H9 (cell line): ENCODE results near the gene RAPGEF3. TPM values are rescaled to one million over a fixed set of nuclear protein-coding genes. Genes with fewer than 3 reads are reported as not detected.
A peak's percentile ranks its signal among the peaks of the same experiment; 100 is the strongest.

Source experiments
- DNase-seq: peaks from one replicate; pipeline ENCODE4 v3.0.0-alpha.2; 2017
- H2AFZ ChIP-seq: one replicate; pipeline ENCODE4 v1.6.1; 2013; ENCODE audit warnings: mild to moderate bottlenecking, low read length, control low read depth, moderate library complexity
- H2AK5ac ChIP-seq: 2 replicates; pipeline ENCODE4 v1.6.1; 2013; ENCODE audit warnings: low read length, control low read depth, mixed read lengths; ENCODE audit not compliant: insufficient read length
- H2BK120ac ChIP-seq: one replicate; pipeline ENCODE4 v1.6.1; 2013; ENCODE audit warnings: low read depth, mild to moderate bottlenecking, low read length, control low read depth, inconsistent platforms; ENCODE audit not compliant: poor library complexity, severe bottlenecking
- H2BK12ac ChIP-seq: 2 replicates; pipeline ENCODE4 v1.6.1; 2013; ENCODE audit warnings: low read length, control low read depth, mixed read lengths, low read depth; ENCODE audit not compliant: insufficient read length
- H2BK15ac ChIP-seq: 2 replicates; pipeline ENCODE4 v1.6.1; 2013; ENCODE audit warnings: low read depth, low read length, control low read depth
- H2BK20ac ChIP-seq: one replicate; pipeline ENCODE4 v1.6.1; 2013; ENCODE audit warnings: low read depth, mild to moderate bottlenecking, low read length, control low read depth, inconsistent platforms; ENCODE audit not compliant: poor library complexity, severe bottlenecking
- H2BK5ac ChIP-seq: 2 replicates; pipeline ENCODE4 v1.6.1; 2013; ENCODE audit warnings: low read length, control low read depth, mixed read lengths; ENCODE audit not compliant: insufficient read length
- H3K14ac ChIP-seq: 2 replicates; pipeline ENCODE4 v1.6.1; 2013; ENCODE audit warnings: low read length, control low read depth; ENCODE audit not compliant: insufficient read depth
- H3K18ac ChIP-seq: 2 replicates; pipeline ENCODE4 v1.6.1; 2013; ENCODE audit warnings: low read depth, mild to moderate bottlenecking, mixed read lengths, low read length, control low read depth; ENCODE audit not compliant: insufficient read length
- H3K23ac ChIP-seq: 2 replicates; pipeline ENCODE4 v1.6.1; 2013; ENCODE audit warnings: low read length, control low read depth, mixed read lengths, low read depth; ENCODE audit not compliant: insufficient read length
- H3K23me2 ChIP-seq: 2 replicates; pipeline ENCODE4 v1.6.1; 2013; ENCODE audit warnings: low read depth, mild to moderate bottlenecking, mixed read lengths, low read length, control low read depth; ENCODE audit not compliant: insufficient read length, poor library complexity, severe bottlenecking
- H3K27ac ChIP-seq: 2 replicates; pipeline ENCODE4 v1.5.1; 2013; ENCODE audit warnings: low read length, control low read depth, mixed read lengths, low read depth; ENCODE audit not compliant: insufficient read length
- H3K27me3 ChIP-seq: 2 replicates; pipeline ENCODE4 v1.6.1; 2013; ENCODE audit warnings: low read length, control low read depth, inconsistent platforms; ENCODE audit not compliant: insufficient read depth
- H3K4ac ChIP-seq: 2 replicates; pipeline ENCODE4 v1.6.1; 2013; ENCODE audit warnings: low read depth, mild to moderate bottlenecking, control low read depth, inconsistent platforms, low read length, moderate library complexity
- H3K4me1 ChIP-seq: 2 replicates; pipeline ENCODE4 v1.6.1; 2013; ENCODE audit warnings: low read length, control low read depth, inconsistent platforms; ENCODE audit not compliant: insufficient read depth
- H3K4me2 ChIP-seq: 2 replicates; pipeline ENCODE4 v1.6.1; 2013; ENCODE audit warnings: low read length, control low read depth, mixed read lengths; ENCODE audit not compliant: insufficient read length, insufficient read depth
- H3K56ac ChIP-seq: 2 replicates; pipeline ENCODE4 v1.6.1; 2013; ENCODE audit warnings: low read depth, mild to moderate bottlenecking, mixed read lengths, low read length, control low read depth; ENCODE audit not compliant: insufficient read length
- H3K79me1 ChIP-seq: 2 replicates; pipeline ENCODE4 v1.6.1; 2013; ENCODE audit warnings: low read depth, mild to moderate bottlenecking, moderate library complexity, low read length, control low read depth, inconsistent platforms; ENCODE audit not compliant: insufficient read depth, poor library complexity, severe bottlenecking
- H3K79me2 ChIP-seq: 2 replicates; pipeline ENCODE4 v1.6.1; 2013; ENCODE audit warnings: low read length, control low read depth, inconsistent platforms; ENCODE audit not compliant: insufficient read depth
- H3K9ac ChIP-seq: 2 replicates; pipeline ENCODE4 v1.6.1; 2013; ENCODE audit warnings: low read length, control low read depth, mixed read lengths; ENCODE audit not compliant: insufficient read length; ENCODE audit errors: extremely low read depth
- H3K9me3 ChIP-seq: one replicate; pipeline ENCODE4 v1.6.1; 2013; ENCODE audit warnings: low read depth, low read length, inconsistent platforms; ENCODE audit not compliant: control insufficient read depth
- H3T11ph ChIP-seq: one replicate; pipeline ENCODE4 v1.6.1; 2013; ENCODE audit warnings: mild to moderate bottlenecking, low read length, control low read depth, inconsistent platforms
- H4K20me1 ChIP-seq: one replicate; pipeline ENCODE4 v1.6.1; 2013; ENCODE audit not compliant: control insufficient read depth, insufficient read length, insufficient read depth
- H4K5ac ChIP-seq: 2 replicates; pipeline ENCODE4 v1.6.1; 2013; ENCODE audit warnings: low read depth, mild to moderate bottlenecking, mixed read lengths, low read length, control low read depth; ENCODE audit not compliant: insufficient read length
- H4K8ac ChIP-seq: replicated peaks from 2 replicates; pipeline ENCODE4 v1.6.1; 2013; ENCODE audit warnings: low read length, control low read depth, mixed read lengths, low read depth; ENCODE audit not compliant: insufficient read length
- H4K91ac ChIP-seq: 2 replicates; pipeline ENCODE4 v1.6.1; 2013; ENCODE audit warnings: low read depth, mild to moderate bottlenecking, moderate library complexity, mixed read lengths, low read length, control low read depth; ENCODE audit not compliant: insufficient read length
- H3K27ac Mint-ChIP-seq, 3 experiments: 2 replicates in 2 of 3; 3 replicates in 1 of 3; pipeline ENCODE4 v1.8.0; 2020 to 2021; ENCODE audit warnings: mixed read lengths in 3 of 3, mild to moderate bottlenecking in 1 of 3, moderate library complexity in 1 of 3
- H3K27me3 Mint-ChIP-seq: 2 replicates; pipeline ENCODE4 v1.8.0; 2021; ENCODE audit warnings: low read depth, mild to moderate bottlenecking, moderate library complexity, mixed read lengths
- H3K36me3 Mint-ChIP-seq, 3 experiments: 2 replicates in 2 of 3; 3 replicates in 1 of 3; pipeline ENCODE4 v1.8.0; 2020 to 2021; ENCODE audit warnings: low read depth in 3 of 3, mixed read lengths in 3 of 3; ENCODE audit not compliant: insufficient read depth in 1 of 3
- H3K4me1 Mint-ChIP-seq, 2 experiments: 2 replicates each; pipeline ENCODE4 v1.8.0; 2020; ENCODE audit warnings: mixed read lengths in 2 of 2
- H3K4me3 Mint-ChIP-seq, 2 experiments: 2 replicates in 1 of 2; 3 replicates in 1 of 2; pipeline ENCODE4 v1.8.0; 2020 to 2021; ENCODE audit warnings: mild to moderate bottlenecking in 2 of 2, mixed read lengths in 2 of 2, moderate library complexity in 1 of 2
- H3K9me3 Mint-ChIP-seq, 2 experiments: 2 replicates in 1 of 2; 3 replicates in 1 of 2; pipeline ENCODE4 v1.8.0; 2020; ENCODE audit warnings: mild to moderate bottlenecking in 2 of 2, mixed read lengths in 2 of 2, moderate library complexity in 1 of 2
- WGBS: extraction: QIAGEN DNeasy Blood & Tissue Kit; methylation state at CpG from one replicate; pipeline ENCODE4 v1.1.7; 2013; ENCODE audit warnings: missing lambda C conversion rate, low lambda C conversion rate, mixed read lengths; ENCODE audit not compliant: insufficient read length; ENCODE audit errors: extremely low coverage; 5-methylcytosine and 5-hydroxymethylcytosine counted together
- total RNA-seq: library from RNA; stranded (reverse); gene quantifications from 2 replicates; pipeline ENCODE4 v1.2.1, GENCODE V29; 2021
- TF ChIP-seq, protein P1 (sequence below): fragments of 200-600 bp; sonication (generic); conservative IDR thresholded peaks from 3 replicates; pipeline ENCODE4 v1.8.0; 2021; ENCODE audit warnings: antibody characterized with exemption, mild to moderate bottlenecking

The RAPGEF3 gene
- total RNA-seq, 1 experiment from 2014 or later = 7.4 TPM

DNA sequence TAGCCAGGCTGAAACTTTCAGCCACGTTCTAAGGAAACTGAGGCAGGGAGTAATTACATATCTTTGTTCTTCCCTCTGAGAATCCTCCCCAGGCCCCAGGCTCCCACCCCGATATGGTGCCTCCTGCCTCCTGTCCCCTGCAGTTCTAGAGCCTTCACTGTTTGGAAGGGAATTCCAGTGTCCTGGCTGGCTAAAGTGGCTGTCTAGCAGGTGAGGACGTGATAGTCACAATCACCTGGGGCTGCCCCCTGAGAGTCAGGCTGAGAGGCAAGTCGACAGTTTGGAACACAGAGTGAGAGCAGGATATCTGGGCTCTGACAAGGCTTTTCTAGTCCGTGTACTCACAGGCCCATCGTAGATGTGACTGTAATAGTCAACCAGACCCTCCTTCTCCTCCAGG, 46.5 kb downstream of the RAPGEF3 start:
- H3K23me2 ChIP-seq = no peaks in the 10 kb centered on the region
- no peaks in the 10 kb centered on the region for H4K20me1 ChIP-seq
- H2AK5ac ChIP-seq = no peak overlapping the region
- H2BK12ac ChIP-seq = no peak overlapping the region
- no peak overlapping the region for H4K8ac ChIP-seq
- H3K9me3 ChIP-seq = no peaks in the 10 kb centered on the region
- H4K5ac ChIP-seq = no peak overlapping the region
- H2BK20ac ChIP-seq = no peak overlapping the region
- H3K4me1 ChIP-seq = no peaks in the 10 kb centered on the region
- no peak overlapping the region for H3K27ac Mint-ChIP-seq
- H2BK15ac ChIP-seq = no peak overlapping the region
- no peak overlapping the region for H3K18ac ChIP-seq
- peaks cover 15 to 16% of the 10 kb centered on the region in 2 experiments for H3K4me1 Mint-ChIP-seq
- H2AFZ ChIP-seq = no peak overlapping the region
- H3K36me3 Mint-ChIP-seq = no peaks in the 10 kb centered on the region; a peak in 1 of 7 replicates
- H2BK120ac ChIP-seq = no peak overlapping the region
- peaks cover 3% of the 10 kb centered on the region; the same call in 1 of the 2 replicates for H3K27me3 ChIP-seq
- no peak overlapping the region for H3K27ac ChIP-seq
- H3T11ph ChIP-seq = no peak overlapping the region
- peak; percentile 24 for DNase-seq
- WGBS = no CpG with 5 or more reads among the region's 6 CpGs
- no peak overlapping the region for H3K56ac ChIP-seq
- H3K79me1 ChIP-seq = no peaks in the 10 kb centered on the region
- TF ChIP-seq, protein P1, sequence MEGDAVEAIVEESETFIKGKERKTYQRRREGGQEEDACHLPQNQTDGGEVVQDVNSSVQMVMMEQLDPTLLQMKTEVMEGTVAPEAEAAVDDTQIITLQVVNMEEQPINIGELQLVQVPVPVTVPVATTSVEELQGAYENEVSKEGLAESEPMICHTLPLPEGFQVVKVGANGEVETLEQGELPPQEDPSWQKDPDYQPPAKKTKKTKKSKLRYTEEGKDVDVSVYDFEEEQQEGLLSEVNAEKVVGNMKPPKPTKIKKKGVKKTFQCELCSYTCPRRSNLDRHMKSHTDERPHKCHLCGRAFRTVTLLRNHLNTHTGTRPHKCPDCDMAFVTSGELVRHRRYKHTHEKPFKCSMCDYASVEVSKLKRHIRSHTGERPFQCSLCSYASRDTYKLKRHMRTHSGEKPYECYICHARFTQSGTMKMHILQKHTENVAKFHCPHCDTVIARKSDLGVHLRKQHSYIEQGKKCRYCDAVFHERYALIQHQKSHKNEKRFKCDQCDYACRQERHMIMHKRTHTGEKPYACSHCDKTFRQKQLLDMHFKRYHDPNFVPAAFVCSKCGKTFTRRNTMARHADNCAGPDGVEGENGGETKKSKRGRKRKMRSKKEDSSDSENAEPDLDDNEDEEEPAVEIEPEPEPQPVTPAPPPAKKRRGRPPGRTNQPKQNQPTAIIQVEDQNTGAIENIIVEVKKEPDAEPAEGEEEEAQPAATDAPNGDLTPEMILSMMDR = no peak
- no peak overlapping the region for H4K91ac ChIP-seq
- no peak overlapping the region for H3K4me3 Mint-ChIP-seq
- no peak overlapping the region for H3K4me2 ChIP-seq
- no peaks in the 10 kb centered on the region for H3K79me2 ChIP-seq
- no peak overlapping the region for H3K14ac ChIP-seq
- no peaks in the 10 kb centered on the region for H3K9me3 Mint-ChIP-seq
- no peak overlapping the region for H3K4ac ChIP-seq
- no peak overlapping the region for H3K9ac ChIP-seq
- no peak overlapping the region for H3K23ac ChIP-seq
- no peak overlapping the region for H2BK5ac ChIP-seq
- peaks cover 34% of the 10 kb centered on the region for H3K27me3 Mint-ChIP-seq
